H1 (cell line): ENCODE data around the gene KRT77.

Experiments used
- CBX8 ChIP-seq: fragments of 300-800, 300-1000 bp; sonication (generic); IDR thresholded peaks from 2 replicates; pipeline ENCODE4 v1.7.1; 2016; ENCODE audit warnings: low read depth, low read length, borderline replicate concordance
- CTCF ChIP-seq, 3 experiments: IDR thresholded peaks; 1 replicate in 2 of 3; 2 replicates in 1 of 3; pipeline versions ENCODE4 v1.5.1 to v1.6.1; 2011; ENCODE audit warnings: low read length in 3 of 3, mild to moderate bottlenecking in 3 of 3, inconsistent platforms in 2 of 3, low read depth in 1 of 3, moderate library complexity in 1 of 3; ENCODE audit not compliant: insufficient read depth in 1 of 3; ENCODE audit errors: control extremely low read depth in 1 of 3
- E2F6 ChIP-seq: IDR thresholded peaks from 2 replicates; pipeline ENCODE4 v1.6.1; 2012; ENCODE audit warnings: inconsistent platforms
- HDAC2 ChIP-seq, 2 experiments: fragments of 300-600 bp in 1 of 2; sonication (generic) in 1 of 2; IDR thresholded peaks; 2 replicates each; pipeline ENCODE4 v1.6.1; 2011 to 2012; ENCODE audit warnings: low read depth in 2 of 2, low read length in 2 of 2, mild to moderate bottlenecking in 2 of 2, moderate library complexity in 2 of 2, borderline replicate concordance in 1 of 2, inconsistent platforms in 1 of 2
- JUN ChIP-seq: IDR thresholded peaks from 2 replicates; pipeline ENCODE4 v1.6.1; 2011; ENCODE audit warnings: low read depth, mild to moderate bottlenecking, improper control_type of control experiment, low read length
- MAX ChIP-seq: IDR thresholded peaks from 2 replicates; pipeline ENCODE4 v1.6.1; 2012; ENCODE audit warnings: inconsistent platforms
- POLR2A ChIP-seq, 2 experiments: IDR thresholded peaks; 1 replicate in 1 of 2; 2 replicates in 1 of 2; pipeline ENCODE4 v1.6.1; 2011; ENCODE audit warnings: low read depth in 2 of 2, low read length in 2 of 2, mild to moderate bottlenecking in 2 of 2; ENCODE audit errors: control extremely low read depth in 1 of 2
- POLR2AphosphoS5 ChIP-seq: IDR thresholded peaks from 2 replicates; pipeline ENCODE4 v1.6.1; 2011; ENCODE audit warnings: low read depth, low read length
- RAD21 ChIP-seq, 2 experiments: IDR thresholded peaks in 1 of 2; conservative IDR thresholded peaks in 1 of 2; 2 replicates each; pipeline ENCODE4 v1.6.1; 2011; ENCODE audit warnings: low read depth in 2 of 2, low read length in 2 of 2, improper control_type of control experiment in 1 of 2, inconsistent platforms in 1 of 2, mild to moderate bottlenecking in 1 of 2, moderate library complexity in 1 of 2
- SIRT6 ChIP-seq: IDR thresholded peaks from one replicate; pipeline ENCODE4 v1.7.1; 2012; ENCODE audit warnings: low read length, inconsistent platforms
- SRF ChIP-seq: IDR thresholded peaks from 2 replicates; pipeline ENCODE4 v1.6.1; 2011; ENCODE audit warnings: mild to moderate bottlenecking, low read depth, low read length, moderate library complexity
- USF2 ChIP-seq: IDR thresholded peaks from 2 replicates; pipeline ENCODE4 v1.6.1; 2011; ENCODE audit warnings: low read length, improper control_type of control experiment

- TF ChIP-seq E2F6 = no peak
- TF ChIP-seq CTCF (IDR thresholded peaks at IDR 0.05; ENCODE audit: control extremely low read depth in 1 of 3, insufficient read depth in 1 of 3, low read depth in 1 of 3, low read length in 3 of 3) = no peak
- TF ChIP-seq HDAC2 (IDR thresholded peaks at IDR 0.05; ENCODE audit: borderline replicate concordance in 1 of 2, low read depth in 2 of 2, low read length in 2 of 2) = no peak
- TF ChIP-seq CBX8 = no peak
- no peak for TF ChIP-seq RAD21 (IDR thresholded peaks at IDR 0.05 in 1 of 2, conservative IDR thresholded peaks at IDR 0.05 in 1 of 2; ENCODE audit: low read depth in 2 of 2, low read length in 2 of 2)
- TF ChIP-seq MAX = no peak
- no peak for TF ChIP-seq POLR2A (IDR thresholded peaks at IDR 0.05; ENCODE audit: control extremely low read depth in 1 of 2, low read depth in 2 of 2, low read length in 2 of 2)
- no peak for TF ChIP-seq SRF
- TF ChIP-seq POLR2AphosphoS5 = no peak
- TF ChIP-seq SIRT6 = no peak
- no peak for TF ChIP-seq USF2
- no peak for TF ChIP-seq JUN
Observed at GRCh38 chr12:52660934-52661499, 42.3 kb downstream of the KRT77 start.
